ENCODE measurements around the gene SH2B2. TPM values are rescaled to one million over a fixed set of nuclear protein-coding genes. Genes with fewer than 3 reads are reported as not detected.

The SH2B2 gene
- total RNA-seq, 1 donor from 2014 or later = 13.6 TPM

DNA sequence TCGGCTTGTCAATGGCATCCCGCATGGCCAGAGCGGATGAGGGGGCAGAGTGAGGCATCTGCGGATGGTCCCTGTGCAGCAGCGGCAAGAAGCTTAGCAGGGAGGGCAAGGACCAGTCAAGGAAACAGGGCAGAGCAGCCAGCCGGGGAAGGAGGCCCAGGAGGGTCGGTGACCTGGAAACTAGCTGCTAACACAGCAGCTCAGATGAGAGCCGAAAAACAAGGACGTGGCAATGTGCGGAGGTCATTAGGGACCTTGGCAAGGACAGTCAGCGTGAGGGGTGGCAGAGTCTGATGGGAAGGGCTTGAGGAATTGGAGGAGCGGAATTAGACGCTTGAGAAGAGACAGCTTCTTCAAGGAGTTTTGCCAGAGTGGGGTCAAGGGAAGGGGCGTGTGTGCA, 20.1 kb upstream of the SH2B2 start:
- no peak for DNase-seq (ENCODE audit: low read depth)
- TF ChIP-seq, protein P1, sequence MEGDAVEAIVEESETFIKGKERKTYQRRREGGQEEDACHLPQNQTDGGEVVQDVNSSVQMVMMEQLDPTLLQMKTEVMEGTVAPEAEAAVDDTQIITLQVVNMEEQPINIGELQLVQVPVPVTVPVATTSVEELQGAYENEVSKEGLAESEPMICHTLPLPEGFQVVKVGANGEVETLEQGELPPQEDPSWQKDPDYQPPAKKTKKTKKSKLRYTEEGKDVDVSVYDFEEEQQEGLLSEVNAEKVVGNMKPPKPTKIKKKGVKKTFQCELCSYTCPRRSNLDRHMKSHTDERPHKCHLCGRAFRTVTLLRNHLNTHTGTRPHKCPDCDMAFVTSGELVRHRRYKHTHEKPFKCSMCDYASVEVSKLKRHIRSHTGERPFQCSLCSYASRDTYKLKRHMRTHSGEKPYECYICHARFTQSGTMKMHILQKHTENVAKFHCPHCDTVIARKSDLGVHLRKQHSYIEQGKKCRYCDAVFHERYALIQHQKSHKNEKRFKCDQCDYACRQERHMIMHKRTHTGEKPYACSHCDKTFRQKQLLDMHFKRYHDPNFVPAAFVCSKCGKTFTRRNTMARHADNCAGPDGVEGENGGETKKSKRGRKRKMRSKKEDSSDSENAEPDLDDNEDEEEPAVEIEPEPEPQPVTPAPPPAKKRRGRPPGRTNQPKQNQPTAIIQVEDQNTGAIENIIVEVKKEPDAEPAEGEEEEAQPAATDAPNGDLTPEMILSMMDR (conservative IDR thresholded peaks at IDR 0.05; ENCODE audit: low read depth, low read length) = no peak
- no peak overlapping the region for H3K4me3 ChIP-seq (ENCODE audit: low read depth, low read length)

GRCh38 chr7:102268635-102269034, 18.0 kb upstream of the SH2B2 start:
- TF ChIP-seq, protein P1 (conservative IDR thresholded peaks at IDR 0.05; ENCODE audit: low read depth, low read length) = no peak
- no peak for DNase-seq (ENCODE audit: low read depth)
- no peak overlapping the region for H3K4me3 ChIP-seq (ENCODE audit: low read depth, low read length)

DNA sequence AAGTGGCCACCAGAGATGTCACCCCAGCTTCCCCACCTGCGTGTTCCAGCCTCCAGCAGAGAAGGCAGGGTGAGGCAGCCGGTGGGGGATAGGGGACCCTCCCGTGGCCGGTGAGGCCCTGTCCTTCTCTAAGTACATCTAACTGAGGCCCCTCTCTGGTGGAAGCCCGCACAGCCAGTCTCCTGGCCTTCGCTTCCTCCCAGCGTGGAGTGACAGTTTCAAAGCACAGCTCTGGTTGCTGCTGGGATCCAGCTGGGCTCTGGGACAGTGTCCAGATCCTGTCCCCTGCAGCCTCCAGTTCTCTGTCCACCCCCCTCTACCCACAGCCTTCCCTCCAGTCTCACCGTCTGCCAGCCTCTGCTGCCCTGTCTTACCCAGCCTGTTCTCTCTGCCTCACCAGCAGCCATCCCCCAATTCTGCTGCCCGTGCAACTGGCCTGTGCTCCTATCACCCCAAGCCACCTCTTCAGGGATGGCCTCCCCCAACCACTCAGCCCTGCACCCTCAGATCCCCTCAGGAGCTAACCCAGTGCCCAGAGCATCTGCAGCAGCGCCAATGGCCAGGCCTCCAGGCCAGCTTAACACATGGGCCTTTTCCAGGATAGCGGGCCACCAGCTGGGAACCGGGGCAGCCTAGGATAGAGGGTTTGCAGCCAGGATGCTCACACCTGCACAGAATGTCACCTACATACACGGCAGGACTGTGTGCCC, 16.3 kb upstream of the SH2B2 start:
- H3K4me3 ChIP-seq (ENCODE audit: low read depth, low read length) = no peak overlapping the region
- DNase-seq (ENCODE audit: low read depth) = no peak
- TF ChIP-seq, protein P1 (conservative IDR thresholded peaks at IDR 0.05; ENCODE audit: low read depth, low read length) = no peak

DNA sequence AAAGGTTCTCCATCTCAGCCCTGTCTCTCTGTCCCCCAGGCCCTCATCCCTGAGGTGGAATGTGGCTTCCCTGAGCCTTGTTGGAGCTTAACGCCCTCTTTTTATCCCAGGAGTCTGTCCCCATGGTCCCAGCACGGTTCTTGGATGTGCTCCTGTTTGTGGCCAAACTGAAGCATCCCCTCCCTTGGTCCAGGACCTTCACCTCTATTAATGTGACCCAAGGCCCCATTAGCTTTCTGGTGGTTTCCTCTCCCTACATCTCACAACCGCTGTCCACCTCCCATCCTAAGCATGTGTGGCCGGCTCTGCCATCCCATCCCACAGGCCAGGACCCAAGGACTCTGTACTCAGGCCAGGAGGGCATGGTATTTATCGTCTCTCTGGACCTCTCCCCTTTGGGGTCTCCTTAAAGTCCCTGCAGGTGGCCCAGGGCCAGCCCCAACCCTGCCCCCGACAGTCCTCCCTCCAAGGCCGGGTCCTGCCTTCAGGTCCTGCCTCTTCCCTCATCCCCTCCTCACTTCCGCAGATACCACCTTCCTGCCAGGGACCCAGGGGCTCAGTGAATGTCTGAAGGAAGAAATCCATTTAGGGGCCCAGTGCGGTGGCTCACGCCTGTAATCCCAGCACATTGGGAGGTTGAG, 15.4 kb upstream of the SH2B2 start:
- no peak overlapping the region for H3K4me3 ChIP-seq (ENCODE audit: low read depth, low read length)
- TF ChIP-seq, protein P1 (conservative IDR thresholded peaks at IDR 0.05; ENCODE audit: low read depth, low read length) = no peak

DNA sequence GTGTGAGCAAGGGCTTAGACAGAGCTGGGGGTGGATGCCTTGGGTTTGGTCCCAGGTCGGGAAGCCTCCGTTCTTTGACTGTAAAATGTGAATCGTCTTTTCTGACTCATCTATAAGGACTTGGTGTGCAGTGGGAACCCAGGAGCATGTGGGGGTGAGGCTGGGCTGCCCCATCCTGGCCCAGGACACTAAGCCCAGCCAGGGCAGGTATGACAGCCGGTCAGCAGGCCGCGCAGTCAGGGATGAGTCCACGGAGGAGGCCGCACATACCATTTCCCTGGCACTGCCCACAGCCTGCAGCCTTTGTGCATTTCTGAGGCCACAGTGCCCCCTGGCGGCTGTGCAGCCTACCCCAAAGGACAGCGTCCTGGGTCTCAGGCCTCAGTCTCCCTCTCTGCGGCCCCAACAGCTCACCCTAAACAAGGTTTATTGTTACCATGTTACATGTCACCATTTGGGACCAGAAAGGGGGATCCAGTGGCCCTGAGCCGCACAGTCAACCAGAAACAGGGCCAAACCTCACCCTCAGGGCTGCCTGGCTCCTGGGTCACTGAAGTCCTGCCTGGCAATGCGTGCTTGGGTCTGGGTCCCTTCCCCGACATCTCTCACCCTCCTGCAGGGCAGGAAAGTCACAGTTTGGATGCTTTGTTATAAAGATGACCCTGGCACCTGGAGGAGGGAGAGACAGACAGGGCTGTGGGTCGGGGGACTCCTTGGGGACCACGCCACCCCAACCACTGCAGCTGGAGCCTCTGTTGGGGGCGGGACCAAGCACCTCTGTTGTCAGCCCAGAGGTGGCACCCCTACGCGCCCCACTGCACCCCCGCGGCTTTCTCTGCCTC, 14.4 kb upstream of the SH2B2 start:
- no peak for DNase-seq (ENCODE audit: low read depth)
- TF ChIP-seq, protein P1 (conservative IDR thresholded peaks at IDR 0.05; ENCODE audit: low read depth, low read length) = peak; percentile 96
- no peak overlapping the region for H3K4me3 ChIP-seq (ENCODE audit: low read depth, low read length)

More for the DNA sequence above, 15.4 kb upstream of the SH2B2 start:
- DNase-seq (ENCODE audit: low read depth) = no peak

- no peak overlapping the region for H3K4me3 ChIP-seq (ENCODE audit: low read depth, low read length)
- DNase-seq (ENCODE audit: low read depth) = no peak
- TF ChIP-seq, protein P1 (conservative IDR thresholded peaks at IDR 0.05; ENCODE audit: low read depth, low read length) = no peak
Observed at GRCh38 chr7:102272917-102273748, 13.5 kb upstream of the SH2B2 start.

Data from epithelial cell of proximal tubule (primary cell).